ENCODE data around the gene GABRG2.

GABRG2 gene

DNA sequence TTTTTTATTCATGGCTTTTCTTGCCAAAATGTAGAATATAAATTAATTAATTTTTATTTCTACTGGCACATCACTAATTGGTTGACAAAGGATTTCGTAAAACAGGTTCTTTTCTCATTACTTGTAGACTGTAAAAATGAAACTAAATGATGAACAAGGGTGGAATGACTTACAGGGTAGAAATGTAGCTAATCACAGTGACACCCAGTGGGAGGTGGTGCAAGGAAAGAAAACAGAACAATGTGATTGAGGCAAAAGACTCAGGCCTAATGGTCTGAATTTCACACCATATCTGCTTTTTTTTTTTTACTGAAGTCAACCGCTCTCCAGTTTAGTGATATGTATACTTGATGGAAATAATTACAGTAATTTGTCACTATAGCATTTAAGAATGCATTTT is 28.9 kb downstream of the GABRG2 start:
- TF ChIP-seq TAF1 (IDR thresholded peaks at IDR 0.05; ENCODE audit: borderline replicate concordance, low read depth, low read length), result no peak
- no peak for TF ChIP-seq POLR2A (IDR thresholded peaks at IDR 0.05; ENCODE audit: low read depth, low read length)
- TF ChIP-seq POLR2AphosphoS5 (IDR thresholded peaks at IDR 0.05; ENCODE audit: low read depth, low read length), result no peak
- no peak for DNase-seq (ENCODE audit: insufficient read length)
- FAIRE-seq, result no peak

DNA sequence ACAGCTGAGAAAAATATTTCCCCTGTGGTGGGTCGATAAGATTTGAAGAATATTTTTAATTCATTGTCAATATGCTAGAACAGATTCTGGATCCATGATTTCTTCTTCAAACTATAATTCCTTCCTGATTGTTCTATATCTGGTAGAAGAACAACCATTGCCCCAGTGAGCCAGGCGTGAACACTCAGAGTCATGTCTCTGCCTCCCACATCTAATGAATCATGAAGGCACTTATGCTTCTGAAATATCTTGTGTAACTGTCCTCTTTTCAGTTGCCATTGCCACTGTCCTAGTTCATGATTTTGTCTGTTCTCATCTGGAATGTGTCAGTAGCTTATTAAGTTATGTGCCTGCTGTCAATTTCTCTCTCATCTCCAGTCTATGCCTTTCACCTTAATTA is 40.0 kb downstream of the GABRG2 start:
- DNase-seq (ENCODE audit: insufficient read length) (no peak), FAIRE-seq (no peak)
- TF ChIP-seq TAF1 (IDR thresholded peaks at IDR 0.05; ENCODE audit: borderline replicate concordance, low read depth, low read length) (no peak), POLR2A (IDR thresholded peaks at IDR 0.05; ENCODE audit: low read depth, low read length) (no peak), POLR2AphosphoS5 (IDR thresholded peaks at IDR 0.05; ENCODE audit: low read depth, low read length) (no peak)

DNA sequence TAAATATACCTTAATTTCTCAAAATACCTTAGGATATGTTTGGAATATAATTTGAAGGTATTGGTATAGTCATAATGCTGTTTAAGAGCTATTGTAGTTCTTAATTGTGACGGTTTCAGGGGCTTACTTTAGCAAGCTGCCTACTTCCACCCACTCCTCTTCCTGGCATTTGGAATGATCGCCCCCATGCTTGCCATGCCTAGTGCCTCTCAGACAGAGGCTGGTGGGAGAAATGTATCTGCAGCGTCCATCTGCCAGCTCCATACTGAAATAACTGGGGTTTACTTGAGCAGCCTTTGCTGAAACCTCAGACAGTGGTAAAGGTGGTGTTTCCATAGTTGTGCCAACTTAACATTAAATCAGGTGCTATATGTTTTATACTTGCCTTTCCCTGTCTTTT is 52.2 kb downstream of the GABRG2 start:
- FAIRE-seq (no peak), DNase-seq (ENCODE audit: insufficient read length) (no peak)
- TF ChIP-seq POLR2AphosphoS5 (IDR thresholded peaks at IDR 0.05; ENCODE audit: low read depth, low read length), result no peak
- TF ChIP-seq TAF1 (IDR thresholded peaks at IDR 0.05; ENCODE audit: borderline replicate concordance, low read depth, low read length), result no peak
- no peak for TF ChIP-seq POLR2A (IDR thresholded peaks at IDR 0.05; ENCODE audit: low read depth, low read length)

DNA sequence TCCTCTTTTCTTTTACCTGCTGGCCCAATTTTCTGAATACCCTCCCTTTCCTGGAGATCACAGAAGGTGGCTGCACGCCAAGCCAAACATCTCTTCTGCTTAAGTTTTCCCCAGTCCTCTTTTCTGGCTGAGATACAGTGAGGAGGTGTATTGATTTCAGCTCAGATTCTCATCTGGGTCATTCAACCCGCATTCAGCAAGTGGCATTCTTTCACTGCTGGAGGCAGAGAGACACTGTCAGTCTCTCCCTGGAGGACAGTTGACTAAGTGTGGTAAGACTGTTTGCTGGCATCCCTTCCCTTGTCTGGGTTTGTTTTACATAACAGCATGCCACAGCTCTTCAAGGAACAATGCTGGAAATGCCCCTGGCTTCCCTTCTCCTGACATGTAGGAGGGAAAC is 60.5 kb downstream of the GABRG2 start:
- DNase-seq (ENCODE audit: insufficient read length) (no peak), FAIRE-seq (no peak)
- TF ChIP-seq TAF1 (IDR thresholded peaks at IDR 0.05; ENCODE audit: borderline replicate concordance, low read depth, low read length) (no peak), POLR2A (IDR thresholded peaks at IDR 0.05; ENCODE audit: low read depth, low read length) (no peak), POLR2AphosphoS5 (IDR thresholded peaks at IDR 0.05; ENCODE audit: low read depth, low read length) (no peak)

DNA sequence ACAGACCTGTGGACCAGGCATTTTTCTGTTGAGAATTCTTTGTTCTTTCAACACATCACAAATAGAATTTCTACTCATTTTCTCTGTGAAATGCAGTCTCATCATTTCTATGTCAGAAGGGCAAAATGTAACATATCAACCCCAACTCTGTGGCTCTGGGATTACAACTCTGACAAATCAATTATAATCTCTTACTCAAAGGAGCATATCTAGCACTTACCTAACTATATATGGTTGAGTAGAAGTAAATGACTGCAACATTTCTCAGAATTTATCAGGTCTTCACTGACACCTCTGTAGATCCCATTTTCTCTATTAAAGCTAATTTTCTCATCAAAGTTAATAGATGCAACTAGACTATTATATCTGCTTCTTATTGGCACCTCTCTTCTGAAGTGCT is 64.8 kb downstream of the GABRG2 start:
- FAIRE-seq (no peak), DNase-seq (ENCODE audit: insufficient read length) (no peak)
- TF ChIP-seq POLR2A (IDR thresholded peaks at IDR 0.05; ENCODE audit: low read depth, low read length) (no peak), POLR2AphosphoS5 (IDR thresholded peaks at IDR 0.05; ENCODE audit: low read depth, low read length) (no peak), TAF1 (IDR thresholded peaks at IDR 0.05; ENCODE audit: borderline replicate concordance, low read depth, low read length) (no peak)

DNA sequence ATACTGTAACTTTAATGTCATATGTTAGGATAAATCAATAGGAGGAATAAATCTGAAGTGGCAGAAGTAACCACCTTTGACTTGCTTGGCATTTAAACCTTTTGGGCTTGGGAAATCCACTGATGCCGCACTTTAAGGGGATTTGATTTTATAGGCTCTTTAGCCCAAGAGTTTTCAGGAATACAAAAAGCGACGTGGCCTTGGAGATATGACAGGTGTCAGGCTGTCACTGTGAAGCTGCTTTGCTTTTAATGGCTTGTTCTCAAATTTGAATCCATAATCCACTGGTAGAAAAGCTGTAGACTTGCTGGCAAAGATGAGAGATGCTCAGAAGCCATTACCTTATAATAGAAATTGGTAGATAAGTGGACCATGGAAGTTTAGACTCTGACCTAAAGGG is 71.6 kb downstream of the GABRG2 start:
- no peak for FAIRE-seq
- no peak for TF ChIP-seq TAF1 (IDR thresholded peaks at IDR 0.05; ENCODE audit: borderline replicate concordance, low read depth, low read length)
- no peak for TF ChIP-seq POLR2AphosphoS5 (IDR thresholded peaks at IDR 0.05; ENCODE audit: low read depth, low read length)
- no peak for TF ChIP-seq POLR2A (IDR thresholded peaks at IDR 0.05; ENCODE audit: low read depth, low read length)
- no peak for DNase-seq (ENCODE audit: insufficient read length)

DNA sequence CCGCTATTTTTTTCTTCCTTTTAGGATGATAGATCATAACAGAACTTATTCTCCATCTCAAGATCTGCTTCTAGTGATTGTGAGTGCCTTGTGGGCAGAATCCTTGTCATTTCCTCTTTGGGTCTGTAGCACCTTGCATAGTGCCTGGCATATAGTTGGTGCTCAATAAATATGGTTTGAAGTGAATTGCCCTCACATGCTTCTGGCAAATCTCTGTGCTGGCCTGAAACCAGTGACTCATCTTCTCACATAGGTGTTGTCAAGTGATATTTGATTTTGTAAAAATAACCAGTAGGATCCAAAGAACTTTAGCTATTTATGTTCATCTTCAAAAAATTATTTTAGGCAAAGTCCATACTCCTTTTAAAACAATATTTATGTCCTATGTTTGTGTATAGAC is 86.7 kb downstream of the GABRG2 start:
- no peak for TF ChIP-seq TAF1 (IDR thresholded peaks at IDR 0.05; ENCODE audit: borderline replicate concordance, low read depth, low read length)
- no peak for TF ChIP-seq POLR2A (IDR thresholded peaks at IDR 0.05; ENCODE audit: low read depth, low read length)
- no peak for TF ChIP-seq POLR2AphosphoS5 (IDR thresholded peaks at IDR 0.05; ENCODE audit: low read depth, low read length)

DNA sequence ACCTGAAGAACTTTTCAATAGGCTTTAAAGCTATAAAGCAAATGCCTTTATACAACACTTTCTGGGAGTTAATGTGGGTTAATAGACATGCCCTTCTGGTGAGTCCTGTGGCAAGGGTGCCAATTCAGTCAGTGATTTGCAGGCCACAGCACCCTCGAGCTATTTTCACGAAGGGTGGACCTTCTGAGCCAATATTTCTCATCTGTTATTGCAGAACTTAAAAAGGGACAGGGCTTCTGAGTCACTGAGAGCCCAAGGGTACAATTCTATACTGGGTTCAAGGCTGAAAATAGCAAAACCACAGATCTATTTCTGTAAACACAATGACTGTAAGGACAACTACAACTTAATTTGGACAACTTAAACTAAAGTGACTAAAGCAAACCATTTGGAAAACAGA is 92.8 kb downstream of the GABRG2 start:
- TF ChIP-seq POLR2A (IDR thresholded peaks at IDR 0.05; ENCODE audit: low read depth, low read length) (no peak), POLR2AphosphoS5 (IDR thresholded peaks at IDR 0.05; ENCODE audit: low read depth, low read length) (no peak), TAF1 (IDR thresholded peaks at IDR 0.05; ENCODE audit: borderline replicate concordance, low read depth, low read length) (no peak)
- no peak for FAIRE-seq
- no peak for DNase-seq (ENCODE audit: insufficient read length)

More for the DNA sequence above, 86.7 kb downstream of the GABRG2 start:
- FAIRE-seq (no peak), DNase-seq (ENCODE audit: insufficient read length) (no peak)

DNA sequence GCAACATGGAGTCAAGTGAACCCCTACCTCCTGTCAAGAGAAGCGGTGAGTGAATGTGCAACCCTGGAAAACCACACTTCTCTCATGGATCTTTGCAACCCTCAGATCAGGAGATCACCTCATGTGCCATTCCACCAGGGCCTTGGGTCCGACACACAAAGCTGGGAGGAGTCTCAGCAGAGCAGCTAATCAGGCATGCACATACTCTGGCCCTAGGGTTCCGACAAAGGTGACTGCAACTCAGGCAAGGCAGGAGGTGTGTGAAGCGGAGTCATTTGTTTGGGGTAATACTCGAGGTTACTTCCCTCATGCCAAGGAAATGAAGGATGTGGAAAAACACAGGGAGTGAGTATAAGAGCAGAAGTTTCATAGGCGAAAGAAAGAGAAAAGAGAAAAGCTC is 96.1 kb downstream of the GABRG2 start:
- TF ChIP-seq POLR2AphosphoS5 (IDR thresholded peaks at IDR 0.05; ENCODE audit: low read depth, low read length) (no peak), POLR2A (IDR thresholded peaks at IDR 0.05; ENCODE audit: low read depth, low read length) (no peak), TAF1 (IDR thresholded peaks at IDR 0.05; ENCODE audit: borderline replicate concordance, low read depth, low read length) (no peak)
- DNase-seq (ENCODE audit: insufficient read length), result no peak
- no peak for FAIRE-seq

DNA sequence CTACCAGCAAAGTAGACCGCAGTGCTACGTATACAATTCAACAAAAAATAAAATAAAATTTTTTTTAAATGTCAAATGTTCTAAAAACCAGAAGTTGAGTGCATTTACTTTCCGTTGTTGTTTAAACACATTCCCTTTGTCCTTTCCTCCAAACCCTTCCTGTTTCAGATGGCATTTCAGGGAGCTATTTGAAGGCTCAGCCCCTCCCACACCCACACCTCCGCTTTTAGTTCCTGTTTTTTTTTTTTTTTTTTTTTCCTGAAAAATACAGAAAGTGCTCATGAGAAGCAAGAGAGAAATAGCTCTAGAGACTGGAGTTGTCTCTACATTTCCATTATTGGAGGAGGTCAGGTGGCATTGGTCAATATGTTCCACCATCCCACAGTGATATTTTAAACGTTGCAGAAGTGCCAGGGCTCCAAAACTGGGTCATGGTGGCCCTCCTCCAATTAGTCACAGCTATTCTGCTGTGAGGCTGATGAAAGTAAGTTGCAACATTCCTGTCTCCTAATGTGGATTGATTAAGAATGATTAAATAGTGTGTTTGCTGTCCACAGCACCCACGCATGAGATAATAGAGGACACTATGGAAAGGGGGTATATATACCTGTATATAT is 106.9 kb downstream of the GABRG2 start:
- TF ChIP-seq TAF1 (IDR thresholded peaks at IDR 0.05; ENCODE audit: borderline replicate concordance, low read depth, low read length), result no peak
- TF ChIP-seq POLR2AphosphoS5 (IDR thresholded peaks at IDR 0.05; ENCODE audit: low read depth, low read length), result no peak
- no peak for TF ChIP-seq POLR2A (IDR thresholded peaks at IDR 0.05; ENCODE audit: low read depth, low read length)
- DNase-seq (ENCODE audit: insufficient read length) (no peak), FAIRE-seq (no peak)

DNA sequence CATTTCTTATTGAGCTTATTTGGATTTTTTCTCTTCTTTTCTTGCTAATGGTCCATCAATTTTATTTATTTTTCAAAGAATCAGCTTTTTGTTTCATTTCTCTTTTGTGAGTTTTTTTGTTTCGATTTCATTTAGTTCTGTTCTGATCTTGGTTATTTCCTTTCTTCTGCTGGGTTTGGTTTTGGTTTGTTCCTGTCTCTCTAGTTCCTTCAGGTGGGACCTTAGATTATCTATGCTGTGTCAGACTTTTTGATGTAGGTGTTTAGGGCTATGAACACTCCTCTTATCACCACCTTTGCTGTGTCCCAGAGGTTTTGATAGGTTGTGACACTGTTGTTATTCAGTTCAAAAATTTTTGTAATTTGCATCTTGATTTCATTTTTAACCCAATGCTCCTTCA is 119.8 kb downstream of the GABRG2 start:
- TF ChIP-seq POLR2A (IDR thresholded peaks at IDR 0.05; ENCODE audit: low read depth, low read length) (no peak), TAF1 (IDR thresholded peaks at IDR 0.05; ENCODE audit: borderline replicate concordance, low read depth, low read length) (no peak), POLR2AphosphoS5 (IDR thresholded peaks at IDR 0.05; ENCODE audit: low read depth, low read length) (no peak)
- FAIRE-seq, result no peak

DNA sequence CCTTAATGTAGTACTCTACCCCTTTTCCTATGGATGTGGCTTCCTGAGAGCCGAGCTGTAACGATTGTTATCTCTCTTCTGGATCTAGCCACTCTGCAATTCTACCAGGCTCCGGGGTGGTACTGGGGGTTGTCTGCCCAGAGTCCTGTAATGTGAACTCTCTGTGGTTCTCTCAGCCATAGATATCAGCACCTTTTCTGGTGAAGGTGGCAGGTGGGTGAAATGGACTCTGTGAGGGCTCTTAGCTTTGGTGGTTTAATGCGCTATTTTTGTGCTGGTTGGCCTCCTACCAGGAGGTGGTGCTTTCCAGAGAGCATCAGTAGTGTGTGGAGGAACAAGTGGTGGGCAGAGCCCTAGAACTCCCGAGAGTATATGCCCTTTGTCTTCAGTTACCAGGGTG is 122.1 kb downstream of the GABRG2 start:
- FAIRE-seq, result no peak
- DNase-seq (ENCODE audit: insufficient read length), result no peak
- no peak for TF ChIP-seq POLR2A (IDR thresholded peaks at IDR 0.05; ENCODE audit: low read depth, low read length)
- TF ChIP-seq TAF1 (IDR thresholded peaks at IDR 0.05; ENCODE audit: borderline replicate concordance, low read depth, low read length), result no peak
- no peak for TF ChIP-seq POLR2AphosphoS5 (IDR thresholded peaks at IDR 0.05; ENCODE audit: low read depth, low read length)

More for the DNA sequence above, 119.8 kb downstream of the GABRG2 start:
- DNase-seq (ENCODE audit: insufficient read length), result no peak
